Measurements from ENCODE around the gene LIMK2. TPM values are rescaled to one million over a fixed set of nuclear protein-coding genes. Genes with fewer than 3 reads are reported as not detected.

Gene LIMK2
- total RNA-seq, 2 donors from 2014 or later, result 24.6 to 26.8 TPM

DNA sequence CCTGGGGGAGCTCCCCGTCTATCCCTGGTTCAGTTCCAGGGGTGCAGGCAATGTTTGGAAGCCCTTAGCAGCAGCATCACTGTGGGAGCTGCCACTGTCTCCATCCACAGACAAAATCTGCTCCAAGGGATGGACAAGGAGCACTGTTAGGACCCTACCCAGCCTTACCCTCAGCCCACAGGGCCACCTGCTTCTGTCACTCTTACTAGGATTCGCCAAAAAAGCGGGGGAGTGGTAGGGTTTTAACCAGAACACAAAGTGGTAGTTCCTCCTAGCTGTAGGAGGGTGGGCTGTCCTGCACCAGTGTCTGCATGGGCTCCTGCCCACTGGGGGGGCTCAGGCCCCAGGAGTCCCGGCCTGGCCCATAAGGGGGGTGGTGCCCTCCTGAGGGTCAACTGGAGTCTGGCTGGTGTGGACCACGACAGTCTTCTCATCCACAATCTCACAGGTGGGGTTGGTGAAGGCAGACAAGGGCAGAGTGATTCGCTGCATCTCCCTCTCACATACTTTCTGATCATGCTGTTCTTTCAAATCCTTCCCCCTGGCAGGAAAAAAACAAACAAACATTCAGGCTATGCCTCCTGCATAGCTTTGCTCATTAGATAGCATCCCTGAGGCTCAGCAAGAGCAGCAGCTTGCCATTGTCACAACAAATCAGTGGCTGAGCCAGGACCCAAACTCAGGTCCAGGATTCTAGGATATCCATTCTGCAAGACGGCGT lies 70.8 kb downstream of the LIMK2 start:
- no peak for DNase-seq (ENCODE audit: low spot score)
- intact Hi-C loops (cut with DNase I), result no loop called here

DNA sequence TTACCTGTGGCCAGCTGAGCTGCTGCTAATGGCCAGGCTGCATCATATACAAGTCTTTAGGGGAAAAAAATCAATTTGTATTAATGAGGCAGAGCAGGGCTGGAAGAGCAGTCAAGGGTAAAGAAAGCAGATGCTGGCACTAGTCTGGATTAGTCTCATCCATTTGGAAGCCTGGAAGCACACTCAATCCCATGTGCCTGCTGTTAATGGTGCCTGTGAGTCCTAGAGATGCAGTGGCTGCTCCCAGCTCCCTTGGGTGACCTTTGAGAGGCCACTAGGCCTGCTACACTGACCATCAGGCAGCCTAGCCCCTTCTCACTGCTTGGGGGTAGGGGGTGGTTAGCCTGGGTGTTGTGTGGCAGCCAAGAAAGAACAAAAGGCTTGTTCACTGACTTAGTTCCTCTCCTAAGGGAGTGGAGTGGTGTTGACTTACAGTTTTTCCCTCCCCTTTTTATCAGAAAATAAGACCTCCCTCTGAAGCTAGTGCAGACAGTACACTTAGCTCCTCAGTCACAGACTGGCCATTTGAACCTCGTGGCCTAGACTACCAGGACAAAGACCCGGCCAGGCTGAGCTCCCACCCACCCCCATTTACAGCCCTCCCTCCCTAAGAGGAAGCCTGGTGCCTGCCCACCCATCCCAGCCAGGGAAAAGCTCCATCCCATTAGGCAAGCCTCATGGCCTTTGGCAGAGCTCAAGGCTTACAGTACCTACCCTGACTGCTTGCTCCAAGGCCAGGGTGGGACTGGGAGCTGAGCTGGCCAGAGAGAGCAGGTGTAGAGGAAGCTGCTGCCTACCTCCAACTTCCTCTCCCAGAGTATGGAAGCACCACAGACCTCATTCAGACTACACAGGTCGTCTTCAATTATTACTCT lies 72.4 kb downstream of the LIMK2 start:
- peak; percentile 35 for DNase-seq (ENCODE audit: low spot score)
- intact Hi-C loops (cut with DNase I), result no loop called here

DNA sequence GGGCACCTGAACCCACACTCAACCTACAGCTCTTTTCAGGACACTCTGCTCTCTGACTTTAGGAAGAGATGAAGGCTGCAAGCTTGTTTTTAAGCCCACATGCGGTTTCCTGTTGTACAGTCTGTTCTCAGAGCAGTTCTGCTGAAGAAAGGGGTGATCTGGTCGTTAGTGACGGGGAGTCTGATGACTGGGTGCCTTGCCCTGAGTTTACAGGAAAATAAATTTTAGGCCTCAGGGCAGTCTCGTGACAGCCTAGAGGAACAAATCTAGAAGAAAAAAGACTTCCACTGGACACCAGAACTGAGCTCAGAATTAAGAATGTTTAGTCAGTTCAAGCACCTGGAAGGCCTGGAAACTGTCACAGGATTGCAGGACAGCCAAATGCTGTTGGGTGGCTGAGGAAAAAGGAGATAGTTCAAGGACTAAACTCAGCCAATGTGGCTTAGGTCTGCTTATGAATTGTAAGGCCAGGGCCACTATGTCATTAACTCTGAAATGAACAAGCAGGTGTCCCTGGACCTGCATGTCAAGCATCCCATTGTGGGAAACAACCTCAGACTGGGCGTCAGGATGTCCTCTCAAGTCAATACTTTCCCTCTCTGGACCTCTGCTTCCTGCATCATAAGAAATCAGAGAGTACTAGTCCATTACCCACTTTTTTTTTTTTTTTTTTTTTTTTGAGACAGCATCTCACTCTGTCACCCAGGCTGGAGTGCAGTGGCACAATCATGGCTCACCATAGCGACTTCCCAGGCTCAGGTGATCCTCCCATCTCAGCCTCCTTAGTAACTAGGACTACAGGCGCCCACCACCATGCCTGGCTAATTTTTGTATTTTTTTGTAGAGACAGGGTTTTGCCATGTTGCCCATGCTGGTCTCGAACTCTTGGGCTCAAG lies 74.5 kb downstream of the LIMK2 start:
- intact Hi-C loops (cut with DNase I), result no loop called here

DNA sequence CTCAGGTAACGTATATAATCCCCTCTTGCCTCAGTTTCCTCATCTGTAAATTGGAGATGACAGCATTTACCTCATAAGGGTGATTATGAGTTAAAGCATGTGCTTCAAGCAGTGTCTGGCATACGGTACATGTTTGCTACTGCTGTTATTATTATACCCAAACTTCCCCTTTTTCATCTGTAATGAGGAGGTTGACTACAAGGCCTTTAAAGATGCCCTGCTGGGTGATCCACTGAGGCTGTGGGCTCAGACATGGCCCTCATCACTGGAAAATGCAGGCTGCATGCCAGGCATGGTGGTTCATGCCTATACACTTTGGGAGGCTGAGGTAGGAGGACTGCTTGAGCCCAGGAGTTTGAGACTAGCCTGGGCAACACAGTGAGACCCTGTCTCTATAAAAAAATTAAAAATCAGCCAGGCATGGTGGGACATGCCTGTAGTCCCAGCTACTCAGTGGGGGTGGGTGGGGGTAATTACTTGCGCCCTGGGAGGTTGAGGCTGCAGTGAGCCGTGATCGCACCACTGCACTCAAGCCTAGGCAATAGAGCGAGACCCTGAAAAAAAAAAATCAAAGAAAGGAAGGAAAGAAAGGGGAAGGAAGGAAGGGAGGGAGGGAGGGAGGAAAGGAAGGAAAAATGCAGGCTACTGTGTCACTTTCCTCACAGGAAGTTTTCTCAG lies 75.9 kb downstream of the LIMK2 start:
- no peak for DNase-seq (ENCODE audit: low spot score)
- intact Hi-C loops (cut with DNase I), result no loop called here

More for the DNA sequence above, 74.5 kb downstream of the LIMK2 start:
- DNase-seq (ENCODE audit: low spot score), result no peak

DNA sequence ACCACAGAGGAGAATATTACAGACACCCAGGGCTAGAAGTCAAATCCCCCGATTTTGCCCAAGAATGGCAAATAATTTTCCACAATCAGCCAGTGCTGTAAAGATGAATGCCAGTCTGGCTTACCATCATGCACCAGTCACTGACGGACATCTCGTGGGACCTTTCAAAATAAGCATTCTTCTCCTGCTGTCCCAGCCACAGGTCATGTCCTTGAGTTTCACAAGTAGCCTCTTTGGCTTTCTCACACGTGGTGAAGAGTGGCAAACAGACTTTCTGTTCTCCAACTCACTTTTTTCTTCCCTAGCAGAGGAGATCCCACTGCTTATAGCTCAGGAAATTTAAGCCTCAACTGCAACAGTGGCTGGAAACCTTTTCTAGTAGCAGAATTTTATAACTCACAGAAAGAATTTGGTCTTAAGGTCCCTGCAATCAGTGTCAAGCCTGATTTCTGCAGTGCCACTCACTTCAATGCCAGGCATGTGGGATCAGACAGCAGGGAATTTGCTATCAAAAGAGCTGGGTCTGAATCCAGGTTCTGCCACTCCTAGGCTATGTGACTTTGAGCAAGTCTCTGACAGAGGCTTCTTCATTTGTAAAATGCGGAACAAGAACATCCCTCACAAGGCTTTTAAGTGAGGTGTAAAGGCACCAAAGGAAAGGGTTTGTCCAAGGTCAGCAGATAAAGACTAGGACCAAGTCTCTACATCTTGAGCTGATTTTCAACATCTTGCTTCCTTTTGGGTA lies 76.6 kb downstream of the LIMK2 start:
- DNase-seq (ENCODE audit: low spot score), result no peak
- intact Hi-C loops (cut with DNase I), result no loop called here

DNA sequence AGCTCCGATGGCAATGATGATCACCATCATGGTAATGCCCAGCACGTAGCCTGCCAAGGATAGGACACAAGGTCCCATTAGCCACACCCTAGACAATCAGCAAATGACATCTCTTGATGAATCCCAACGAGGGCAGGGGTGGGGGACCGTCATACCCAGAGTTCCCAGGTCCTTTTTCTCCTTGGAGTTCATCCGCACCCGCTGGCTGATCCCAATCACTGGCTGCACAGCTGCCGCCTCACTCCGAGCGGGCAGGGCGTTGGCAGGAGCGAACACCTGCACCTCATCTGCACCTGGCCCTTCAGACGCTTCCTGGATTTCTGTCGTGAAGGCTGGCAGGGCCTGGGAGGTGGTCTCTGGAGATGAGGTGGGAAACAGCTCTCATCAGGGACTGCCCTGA lies 77.2 kb downstream of the LIMK2 start:
- intact Hi-C loops (cut with DNase I), result no loop called here
- DNase-seq (ENCODE audit: low spot score), result peak; percentile 77

DNA sequence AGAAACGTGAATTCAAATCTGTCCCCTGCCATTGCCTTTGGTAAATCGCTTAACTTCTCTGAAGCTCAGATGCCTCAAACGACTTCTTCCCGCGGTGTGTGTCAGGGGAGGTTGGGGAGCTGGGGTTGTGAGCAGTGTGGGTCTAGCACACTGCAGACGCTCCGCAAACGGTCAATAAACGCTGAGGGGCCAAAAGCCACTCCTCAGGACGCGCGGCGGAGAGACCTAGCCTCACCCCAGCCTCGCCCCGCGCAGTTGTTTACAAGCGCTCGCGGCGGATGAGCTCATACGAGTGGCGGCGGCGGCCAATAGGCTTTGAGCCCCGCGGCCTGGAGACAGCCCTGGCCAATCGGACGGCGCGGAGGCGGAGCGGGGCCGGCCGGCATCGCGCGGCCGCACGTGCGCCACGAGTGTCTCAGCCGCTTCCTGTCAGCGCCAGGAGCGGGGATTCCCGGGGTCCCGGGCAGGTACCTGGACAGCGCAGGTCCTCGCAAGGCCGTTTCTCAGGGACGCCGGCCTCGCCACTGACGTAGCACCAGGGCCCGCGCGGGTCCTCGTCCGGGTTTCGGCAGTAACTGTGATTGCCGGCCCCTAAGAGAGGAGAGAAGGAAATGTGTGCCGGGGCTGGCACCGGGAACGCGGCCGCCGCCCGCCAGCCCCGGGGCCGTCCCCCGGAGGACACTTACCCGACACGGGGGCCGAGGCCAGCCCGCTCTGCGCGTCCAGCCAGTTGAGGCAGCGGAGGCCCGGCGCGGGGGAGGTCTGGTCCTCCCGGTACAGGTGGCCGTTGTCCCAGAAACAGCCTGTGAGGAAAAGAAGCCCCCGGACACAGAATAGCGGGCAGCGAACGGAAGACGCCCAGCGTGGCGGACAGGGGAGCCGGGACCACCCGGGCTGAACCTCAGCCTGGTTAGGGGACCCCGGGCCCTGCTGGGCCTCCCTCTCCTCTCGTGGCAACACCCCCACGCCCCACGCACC lies 78.7 kb downstream of the LIMK2 start:
- intact Hi-C loops (cut with DNase I), result no loop called here
- peak; percentile 98 for DNase-seq (ENCODE audit: low spot score)

DNA sequence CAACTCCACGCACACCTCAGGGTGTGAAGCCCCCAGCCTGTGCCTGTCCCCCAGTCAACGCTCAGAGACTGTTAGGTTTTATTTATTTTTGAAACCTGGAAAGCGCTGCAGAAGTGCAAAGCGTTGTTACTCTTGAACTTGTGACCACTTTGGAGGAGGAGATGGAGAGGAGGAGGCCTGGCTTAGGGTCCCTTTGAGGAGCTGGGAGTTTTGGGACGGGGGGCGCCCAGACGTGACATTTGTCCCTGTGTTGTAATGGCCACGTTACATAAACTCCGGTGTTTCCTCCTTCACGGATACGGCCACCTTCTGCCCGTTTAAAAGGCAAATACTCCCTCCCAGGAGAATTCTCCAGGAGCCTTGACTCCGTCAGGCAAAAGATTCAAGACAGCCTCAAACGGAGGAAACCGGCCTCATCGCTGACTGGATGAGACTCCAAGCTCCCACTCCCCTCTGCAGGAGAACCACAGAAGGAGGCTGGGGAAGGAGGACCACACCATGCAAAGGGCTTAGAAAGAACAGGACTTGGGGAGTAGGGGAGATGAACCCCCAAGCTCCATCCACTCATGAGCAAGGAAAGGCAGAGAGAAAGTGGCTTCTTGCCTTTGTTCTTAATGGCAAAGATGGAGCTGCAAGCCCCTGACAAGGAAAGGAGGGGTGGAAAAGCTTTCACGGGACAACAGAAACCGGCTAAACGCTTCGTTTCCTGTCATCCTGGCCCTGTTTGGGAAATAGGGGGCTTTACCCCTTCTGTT lies 79.6 kb downstream of the LIMK2 start:
- DNase-seq (ENCODE audit: low spot score), result no peak
- intact Hi-C loops (cut with DNase I), result no loop called here

DNA sequence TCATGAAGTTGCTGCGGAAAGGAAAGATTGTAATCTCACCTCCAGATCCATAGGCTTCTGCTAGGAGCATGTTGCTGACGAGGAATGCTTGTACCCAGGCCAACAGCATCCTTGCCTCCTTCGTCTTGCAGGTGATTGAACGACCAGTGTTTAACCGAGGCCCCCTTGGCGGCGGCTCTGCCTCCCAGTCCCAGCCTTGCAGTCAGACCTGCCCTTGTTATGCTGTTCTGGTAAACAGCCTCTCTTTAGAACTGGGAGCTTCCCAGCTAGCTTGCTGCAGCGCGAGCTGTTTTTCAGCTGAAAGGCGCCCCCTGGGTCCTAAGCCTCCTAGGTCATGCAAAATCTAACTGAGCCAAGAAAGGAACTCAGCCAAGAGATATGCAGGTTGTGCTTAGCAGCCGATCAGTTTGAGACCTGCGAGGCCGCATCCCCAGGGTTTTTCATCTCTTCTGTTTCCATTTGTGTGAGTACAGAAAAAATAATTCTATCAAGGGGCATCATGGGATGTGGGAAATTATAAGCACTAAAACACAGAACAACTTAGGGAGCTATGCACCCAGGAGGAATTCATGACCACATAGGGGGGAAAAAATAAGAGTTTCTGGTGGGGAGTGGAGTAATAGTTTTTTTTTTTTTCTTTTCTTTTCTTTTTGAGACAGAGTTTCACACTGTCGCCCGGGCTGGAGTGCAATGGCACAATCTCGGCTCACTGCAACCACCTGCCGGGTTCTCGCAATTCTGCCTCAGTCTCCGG lies 80.3 kb downstream of the LIMK2 start, which contains the start of gene PIK3IP1:
PIK3IP1 (minus strand) TSS at position 253 of the 754 bp plus-strand sequence; CDS start at position 109, 144 bp downstream.
- intact Hi-C loops (cut with DNase I), result no loop called here
- peak; percentile 95 for DNase-seq (ENCODE audit: low spot score)

DNA sequence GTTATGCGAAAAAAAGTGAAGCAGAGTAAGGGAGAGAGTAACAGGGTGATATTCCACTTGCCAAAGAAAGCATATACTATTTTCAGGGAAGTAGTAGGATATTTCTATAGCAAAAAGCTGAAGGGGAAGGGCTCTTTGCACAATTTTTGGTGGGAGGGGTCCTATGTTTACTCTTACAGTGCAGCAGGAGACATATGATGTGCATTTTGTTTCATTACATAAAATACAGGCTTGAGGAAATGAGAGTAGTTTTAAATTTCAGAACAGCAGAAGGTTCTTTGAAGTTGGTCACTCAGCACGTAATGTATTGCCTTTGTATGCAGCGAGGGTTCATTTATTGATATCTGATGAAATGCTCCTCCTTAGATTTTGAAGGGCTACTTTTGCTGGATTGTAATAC lies 83.3 kb downstream of the LIMK2 start:
- intact Hi-C loops (cut with DNase I), result no loop called here
- no peak for DNase-seq (ENCODE audit: low spot score)

DNA sequence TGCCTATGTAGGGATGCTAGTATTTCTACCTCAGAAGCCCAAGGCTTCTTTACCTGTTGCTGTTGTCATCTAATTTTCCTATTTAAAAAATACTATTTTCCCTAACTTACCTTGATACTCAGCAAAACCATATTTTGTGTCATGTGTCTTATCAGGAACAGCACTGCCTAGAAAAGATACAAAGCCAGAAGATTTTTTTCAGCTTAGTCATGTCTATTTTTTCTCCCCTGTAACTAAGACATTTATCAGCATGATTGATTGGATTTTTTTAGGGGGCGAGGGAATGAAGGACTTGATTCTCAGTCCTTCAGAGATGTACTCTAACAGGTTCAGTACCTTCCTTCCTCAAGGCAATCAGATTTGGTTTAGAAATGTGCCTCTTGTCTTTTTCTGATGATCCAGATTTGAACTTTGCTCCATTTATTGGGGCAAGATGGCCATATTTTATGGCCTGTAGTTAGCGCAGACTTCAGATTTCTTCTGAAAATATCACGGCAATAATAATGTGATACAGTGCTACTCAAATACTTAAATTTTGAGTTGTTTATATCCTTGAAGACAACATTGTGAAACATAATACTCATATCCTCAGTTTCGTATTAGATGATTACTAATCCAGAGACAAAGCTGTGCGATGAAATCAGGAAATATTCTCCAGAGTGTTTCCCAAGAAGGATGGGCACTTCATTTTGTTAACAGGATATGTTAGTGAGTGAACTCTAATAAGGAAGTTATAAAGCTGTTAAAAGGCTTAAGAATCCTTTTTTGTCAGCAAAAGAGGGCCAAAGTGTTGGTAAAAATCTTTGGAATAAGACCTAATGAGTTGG lies 83.9 kb downstream of the LIMK2 start:
- intact Hi-C loops (cut with DNase I), result no loop called here
- DNase-seq (ENCODE audit: low spot score), result no peak

DNA sequence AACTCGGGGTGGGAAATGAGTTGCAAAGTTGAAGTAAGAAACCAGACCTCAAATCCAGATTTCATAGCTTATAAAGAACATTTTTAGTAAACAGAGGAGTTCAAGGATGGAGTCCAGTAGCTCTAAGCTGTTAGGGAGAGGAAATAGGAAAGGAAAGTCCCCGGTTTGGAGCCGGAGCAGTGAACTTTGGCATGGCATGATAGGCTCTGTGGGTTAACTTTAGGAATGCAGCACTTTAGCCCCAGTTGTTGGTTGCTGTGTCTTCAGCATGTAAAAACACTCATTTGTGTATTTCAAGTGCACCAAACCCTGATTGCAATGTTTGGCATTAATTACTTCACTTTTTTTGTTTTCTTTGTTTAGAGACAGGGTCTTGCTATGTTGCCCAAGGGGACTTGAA lies 88.8 kb downstream of the LIMK2 start:
- DNase-seq (ENCODE audit: low spot score), result no peak
- intact Hi-C loops (cut with DNase I), result loop anchor here in 1 of 2 donors (5.0 kb wide), 1 partner anchor 1869 kb away; no protein-coding TSS in a partner anchor

DNA sequence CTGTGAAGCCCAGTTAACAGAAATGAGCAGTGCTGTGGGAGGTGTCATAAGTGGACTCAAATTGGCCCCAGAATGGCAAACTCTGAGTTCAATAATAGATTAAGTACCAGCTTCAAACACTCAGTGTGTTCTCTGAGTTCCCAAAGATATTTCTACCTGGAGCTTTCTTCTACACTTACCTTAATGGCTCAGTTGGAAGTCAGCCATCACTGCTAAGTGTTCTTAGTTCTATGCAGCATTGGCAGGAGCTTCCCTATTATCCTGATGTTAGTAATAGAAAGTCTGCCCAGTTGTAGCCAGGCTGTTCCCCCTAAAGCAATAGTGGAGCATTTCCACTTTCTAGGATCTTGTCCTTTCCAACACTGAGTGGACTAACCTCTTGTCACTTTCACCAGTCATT lies 89.9 kb downstream of the LIMK2 start:
- DNase-seq (ENCODE audit: low spot score), result no peak
- intact Hi-C loops (cut with DNase I), result loop anchor here in 1 of 2 donors (5.0 kb wide), 1 partner anchor 1870 kb away; no protein-coding TSS in a partner anchor

DNA sequence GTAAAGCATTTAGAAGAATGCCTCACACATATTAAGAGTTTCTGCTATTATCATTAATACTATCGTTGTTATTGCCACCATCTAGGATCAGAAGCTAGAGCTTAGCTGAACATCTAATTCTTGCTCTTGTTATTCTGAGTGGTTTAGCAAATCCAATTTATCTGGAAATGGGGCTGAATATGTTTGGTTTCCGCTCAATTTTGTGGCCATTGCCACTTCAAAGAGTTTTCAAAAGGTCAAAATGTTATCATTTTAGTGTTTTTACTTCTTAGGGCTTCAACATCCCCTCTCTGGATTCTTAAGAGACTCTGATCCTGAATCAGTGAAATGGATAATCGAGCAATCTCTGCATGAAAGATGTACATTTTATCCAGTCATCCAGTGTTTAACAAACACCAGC lies 90.4 kb downstream of the LIMK2 start:
- intact Hi-C loops (cut with DNase I), result loop anchor here in 1 of 2 donors (5.0 kb wide), 1 partner anchor 1870 kb away; no protein-coding TSS in a partner anchor
- DNase-seq (ENCODE audit: low spot score), result no peak

DNA sequence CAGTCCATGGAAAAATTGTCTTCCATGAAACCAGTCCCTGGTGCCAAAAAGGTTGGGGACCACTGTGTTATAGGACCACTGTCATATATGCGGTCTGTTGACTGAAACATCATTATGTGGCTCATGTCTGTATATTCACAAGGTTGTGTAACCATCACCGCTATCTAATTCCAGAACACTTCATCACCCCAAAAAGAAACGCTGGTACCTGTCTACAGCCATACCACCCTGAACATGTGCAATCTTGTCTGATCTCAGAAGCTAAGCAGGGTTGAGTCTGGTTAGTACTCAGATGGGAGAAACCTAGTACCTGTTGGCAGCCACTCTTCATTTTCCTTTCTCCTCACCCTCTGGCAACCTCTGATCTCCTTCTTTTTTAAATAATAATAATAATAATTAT lies 93.1 kb downstream of the LIMK2 start:
- intact Hi-C loops (cut with DNase I), result no loop called here
- DNase-seq (ENCODE audit: low spot score), result no peak

All from posterior vena cava (tissue), 2 donors.